ENCODE measurements around the gene CDKN2B. TPM values are rescaled to one million over a fixed set of nuclear protein-coding genes. Genes with fewer than 3 reads are reported as not detected.
"Not testable (repeated sequence)": the region's sequence is repeated elsewhere in the genome, so short reads cannot be mapped to it uniquely, and the experiment has no call there.

CDKN2B gene, protein sequence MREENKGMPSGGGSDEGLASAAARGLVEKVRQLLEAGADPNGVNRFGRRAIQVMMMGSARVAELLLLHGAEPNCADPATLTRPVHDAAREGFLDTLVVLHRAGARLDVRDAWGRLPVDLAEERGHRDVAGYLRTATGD
- under 1 TPM; 0.05 to 0.10 TPM for total RNA-seq

- peaks cover 54% of the 10 kb centered on the region for H3K27me3 Mint-ChIP-seq
- H3K27ac Mint-ChIP-seq, result no peak within 1 kb of the TSS
- ChIA-PET CTCF (interaction anchor here (0.6 to 6.0 kb wide), 56 partner anchors 10 to 756 kb away, joined by 3 to 118 read pairs (median 5); partner anchors contain the start of genes CDKN2A, CDKN2B-AS1 and MTAP), POLR2A (interaction anchor here (0.7 to 1.1 kb wide), 2 partner anchors 28 to 196 kb away, joined by 3 to 4 read pairs; no protein-coding TSS in a partner anchor)
- peak within 1 kb of the TSS; percentile 81 for H3K4me3 Mint-ChIP-seq
- peak; percentile 84 for DNase-seq
- H3K36me3 Mint-ChIP-seq, result no peaks in the 10 kb centered on the region
- intact Hi-C loops (cut with micrococcal nuclease), result loop anchor here (1.0 to 5.0 kb wide), 6 partner anchors 15 to 233 kb away; partner anchors contain the start of genes CDKN2A and CDKN2B-AS1
- no peaks in the 10 kb centered on the region for H3K9me3 Mint-ChIP-seq
- H3K4me1 Mint-ChIP-seq (ENCODE audit: low read depth), result peaks cover 24% of the 10 kb centered on the region
These were observed at the start of gene CDKN2B for GRCh38 chr9:22008717-22009505. Gene CDKN2B, minus strand, starts transcription at chr9:22009305. Its CDS starts 352 bp downstream, at chr9:22008953.

DNA sequence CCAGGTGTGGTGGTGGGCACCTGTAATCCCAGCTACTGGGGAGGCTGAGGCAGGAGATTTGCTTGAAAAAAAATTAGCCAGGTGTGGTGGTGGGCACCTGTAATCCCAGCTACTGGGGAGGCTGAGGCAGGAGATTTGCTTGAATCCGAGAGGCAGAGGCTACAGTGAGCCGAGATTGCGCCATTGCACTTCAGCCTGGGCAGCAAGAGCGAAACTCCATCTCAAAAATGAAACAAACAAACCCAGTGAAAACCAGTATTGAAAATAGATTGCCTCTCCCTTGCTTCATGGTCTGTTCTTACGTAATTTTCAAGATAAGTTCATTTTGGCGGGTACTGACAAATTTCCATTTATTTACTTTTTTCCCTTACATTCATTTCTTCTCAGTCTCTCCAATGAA, 48.9 kb upstream of the CDKN2B start:
- intact Hi-C loops (cut with micrococcal nuclease), result not testable (repeated sequence)

GRCh38 chr9:22056402-22056801, 47.3 kb upstream of the CDKN2B start:
- DNase-seq, result no peak
- peaks cover 20% of the 10 kb centered on the region for H3K4me1 Mint-ChIP-seq (ENCODE audit: low read depth)
- CTCF ChIA-PET, result no interaction called here
- no peak overlapping the region for H3K27ac Mint-ChIP-seq
- intact Hi-C loops (cut with micrococcal nuclease), result no loop called here
- POLR2A ChIA-PET, result no interaction called here
- no peaks in the 10 kb centered on the region for H3K9me3 Mint-ChIP-seq
- no peaks in the 10 kb centered on the region for H3K36me3 Mint-ChIP-seq
- H3K4me3 Mint-ChIP-seq, result no peak overlapping the region
- H3K27me3 Mint-ChIP-seq, result peaks cover 9% of the 10 kb centered on the region

More for the DNA sequence above, 48.9 kb upstream of the CDKN2B start:
- H3K4me3 Mint-ChIP-seq; H3K27me3 Mint-ChIP-seq; H3K4me1 Mint-ChIP-seq (ENCODE audit: low read depth); H3K27ac Mint-ChIP-seq; CTCF ChIA-PET; H3K9me3 Mint-ChIP-seq; DNase-seq; POLR2A ChIA-PET; H3K36me3 Mint-ChIP-seq: not testable (repeated sequence)

DNA sequence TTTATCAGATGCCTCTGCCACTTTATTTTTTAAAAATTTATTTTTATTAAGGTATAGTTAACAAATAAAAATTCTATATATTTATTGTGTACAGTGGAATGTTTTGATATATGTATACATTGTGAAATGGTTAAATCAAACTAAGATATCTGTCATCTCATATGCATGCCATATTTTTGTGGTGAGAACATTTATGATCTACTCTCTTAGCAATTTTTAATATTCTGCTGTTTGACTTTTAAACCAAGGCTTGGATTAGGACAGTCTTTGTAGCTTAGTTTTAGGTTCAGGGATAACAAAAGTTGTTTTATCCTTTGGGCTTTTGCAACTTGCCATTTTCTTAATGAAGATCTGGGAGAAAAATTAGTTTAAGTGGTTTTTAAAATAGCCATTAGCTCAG, 46.0 kb upstream of the CDKN2B start:
- POLR2A ChIA-PET, result no interaction called here
- intact Hi-C loops (cut with micrococcal nuclease), result no loop called here
- CTCF ChIA-PET, result no interaction called here

GRCh38 chr9:22054529-22054928, 45.4 kb upstream of the CDKN2B start:
- DNase-seq, result no peak
- H3K36me3 Mint-ChIP-seq, result no peaks in the 10 kb centered on the region
- H3K4me3 Mint-ChIP-seq, result no peak overlapping the region
- intact Hi-C loops (cut with micrococcal nuclease), result no loop called here
- H3K27ac Mint-ChIP-seq, result no peak overlapping the region
- CTCF ChIA-PET, result interaction anchor here (0.7 kb wide), 1 partner anchor 12 kb away, joined by 4 read pairs; no protein-coding TSS in a partner anchor
- peaks cover 6% of the 10 kb centered on the region for H3K27me3 Mint-ChIP-seq
- H3K4me1 Mint-ChIP-seq (ENCODE audit: low read depth), result peaks cover 26% of the 10 kb centered on the region
- H3K9me3 Mint-ChIP-seq, result no peaks in the 10 kb centered on the region
- POLR2A ChIA-PET, result no interaction called here

More for the DNA sequence above, 46.0 kb upstream of the CDKN2B start:
- DNase-seq, result no peak
- Mint-ChIP-seq H3K36me3 (no peaks in the 10 kb centered on the region), H3K27me3 (peaks cover 5% of the 10 kb centered on the region), H3K4me3 (no peak overlapping the region), H3K4me1 (ENCODE audit: low read depth) (peaks cover 26% of the 10 kb centered on the region), H3K27ac (no peak overlapping the region), H3K9me3 (no peaks in the 10 kb centered on the region)

GRCh38 chr9:22054076-22054475, 45.0 kb upstream of the CDKN2B start:
- no peak for DNase-seq
- H3K4me3 Mint-ChIP-seq, result no peak overlapping the region
- ChIA-PET POLR2A (no interaction called here), CTCF (interaction anchor here (0.7 to 3.8 kb wide), 3 partner anchors 12 to 106 kb away, joined by 3 to 20 read pairs (median 4); partner anchors contain the start of gene CDKN2B)
- no peaks in the 10 kb centered on the region for H3K9me3 Mint-ChIP-seq
- H3K4me1 Mint-ChIP-seq (ENCODE audit: low read depth), result peaks cover 26% of the 10 kb centered on the region
- H3K27me3 Mint-ChIP-seq, result peaks cover 9% of the 10 kb centered on the region
- intact Hi-C loops (cut with micrococcal nuclease), result no loop called here
- no peak overlapping the region for H3K27ac Mint-ChIP-seq
- no peaks in the 10 kb centered on the region for H3K36me3 Mint-ChIP-seq

DNA sequence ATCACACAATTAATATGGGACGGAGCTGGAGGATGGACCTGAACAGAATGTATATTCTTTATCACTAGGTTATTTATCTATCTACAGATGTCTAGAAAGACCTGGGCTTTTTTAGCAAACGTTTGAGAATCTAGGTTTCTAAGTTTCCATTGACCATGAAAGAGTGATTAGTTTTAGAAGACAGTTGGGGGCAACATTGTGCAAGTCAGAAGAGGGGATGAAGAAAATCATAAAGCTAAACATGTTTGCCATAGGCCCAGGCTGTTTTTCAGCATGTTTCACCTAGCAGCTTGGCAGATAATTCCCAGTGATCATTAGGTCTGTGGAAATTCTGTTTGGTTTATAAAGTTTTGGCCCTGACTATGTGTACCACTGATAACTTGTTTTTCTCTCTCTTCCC, 44.1 kb upstream of the CDKN2B start:
- Mint-ChIP-seq H3K36me3 (no peaks in the 10 kb centered on the region), H3K4me3 (no peak overlapping the region), H3K27ac (no peak overlapping the region), H3K9me3 (no peaks in the 10 kb centered on the region), H3K4me1 (ENCODE audit: low read depth) (peaks cover 26% of the 10 kb centered on the region), H3K27me3 (peaks cover 12% of the 10 kb centered on the region)
- CTCF ChIA-PET, result interaction anchor here (0.6 to 3.8 kb wide), 8 partner anchors 14 to 239 kb away, joined by 3 to 20 read pairs (median 4); partner anchors contain the start of gene CDKN2B
- DNase-seq, result no peak
- POLR2A ChIA-PET, result interaction anchor here (0.8 kb wide), 1 partner anchor 27 kb away, joined by 4 read pairs; no protein-coding TSS in a partner anchor
- intact Hi-C loops (cut with micrococcal nuclease), result no loop called here

DNA sequence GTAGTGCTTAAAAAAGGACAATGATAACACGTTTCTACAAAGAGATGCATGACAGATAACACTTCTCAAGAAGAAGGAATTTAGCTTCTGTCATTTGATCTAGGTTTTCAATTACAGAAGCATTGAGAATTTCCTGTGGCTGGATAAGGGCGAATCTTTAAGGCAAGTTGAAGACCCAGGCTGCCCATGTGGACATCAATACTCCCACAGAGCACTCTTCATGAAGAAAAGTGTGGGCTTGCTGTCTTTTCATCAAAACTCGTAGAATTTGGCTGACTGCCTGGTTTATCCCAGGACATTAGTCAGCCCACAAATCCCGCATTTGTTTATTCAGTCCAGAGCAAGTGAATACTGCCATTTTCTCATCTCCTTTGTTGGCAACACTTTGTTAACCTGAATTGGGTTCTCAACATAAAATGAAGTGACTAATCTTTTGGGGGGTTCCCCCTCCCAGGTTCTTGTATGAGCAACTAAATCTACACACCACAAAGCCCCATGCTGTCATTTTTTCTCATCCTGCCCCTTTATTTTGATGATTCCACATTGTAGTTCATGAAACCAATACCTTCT, 43.4 kb upstream of the CDKN2B start:
- no peaks in the 10 kb centered on the region for H3K36me3 Mint-ChIP-seq
- DNase-seq, result peak; percentile 50
- ChIA-PET CTCF (interaction anchor here (1.0 to 3.8 kb wide), 5 partner anchors 13 to 239 kb away, joined by 3 to 20 read pairs (median 5); partner anchors contain the start of gene CDKN2B), POLR2A (no interaction called here)
- intact Hi-C loops (cut with micrococcal nuclease), result loop anchor here (1.0 kb wide), 6 partner anchors 21 to 695 kb away; no protein-coding TSS in a partner anchor
- H3K4me3 Mint-ChIP-seq, result no peak overlapping the region
- no peak overlapping the region for H3K27ac Mint-ChIP-seq
- H3K9me3 Mint-ChIP-seq, result no peaks in the 10 kb centered on the region
- peaks cover 26% of the 10 kb centered on the region for H3K4me1 Mint-ChIP-seq (ENCODE audit: low read depth)
- H3K27me3 Mint-ChIP-seq, result peaks cover 12% of the 10 kb centered on the region

DNA sequence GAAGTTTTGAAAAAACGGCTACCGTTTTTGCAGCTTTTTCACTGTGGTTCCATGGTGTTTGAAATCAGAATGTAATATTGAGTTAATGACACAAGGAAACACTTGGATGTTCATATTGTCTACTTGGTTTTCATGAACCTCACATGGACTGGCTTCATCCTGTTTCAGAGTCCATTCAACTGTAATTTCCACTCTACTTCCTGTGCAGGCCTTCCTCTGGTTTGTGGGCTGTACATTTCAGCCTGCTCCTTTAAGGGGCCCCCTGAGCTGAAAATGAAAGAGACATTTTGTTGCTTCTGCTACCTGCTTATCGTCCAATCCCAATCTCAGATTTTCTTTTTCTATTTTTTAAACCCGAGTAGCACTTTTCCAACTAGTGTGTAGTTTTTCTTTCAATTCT, 41.8 kb upstream of the CDKN2B start:
- POLR2A ChIA-PET, result interaction anchor here (1.4 kb wide), 1 partner anchor 29 kb away, joined by 4 read pairs; no protein-coding TSS in a partner anchor
- intact Hi-C loops (cut with micrococcal nuclease), result no loop called here

GRCh38 chr9:22049411-22049810, 40.3 kb upstream of the CDKN2B start:
- intact Hi-C loops (cut with micrococcal nuclease), result no loop called here
- H3K4me1 Mint-ChIP-seq (ENCODE audit: low read depth), result peaks cover 36% of the 10 kb centered on the region
- H3K27ac Mint-ChIP-seq, result no peak overlapping the region
- H3K9me3 Mint-ChIP-seq, result no peaks in the 10 kb centered on the region
- POLR2A ChIA-PET, result no interaction called here
- CTCF ChIA-PET, result interaction anchor here (1.2 kb wide), 1 partner anchor 11 kb away, joined by 4 read pairs; no protein-coding TSS in a partner anchor
- DNase-seq, result no peak
- H3K27me3 Mint-ChIP-seq, result peaks cover 15% of the 10 kb centered on the region
- no peaks in the 10 kb centered on the region for H3K36me3 Mint-ChIP-seq
- no peak overlapping the region for H3K4me3 Mint-ChIP-seq

More for the DNA sequence above, 41.8 kb upstream of the CDKN2B start:
- Mint-ChIP-seq H3K4me1 (ENCODE audit: low read depth) (peaks cover 34% of the 10 kb centered on the region), H3K36me3 (no peaks in the 10 kb centered on the region), H3K9me3 (no peaks in the 10 kb centered on the region), H3K27ac (no peak overlapping the region), H3K27me3 (peaks cover 15% of the 10 kb centered on the region), H3K4me3 (no peak overlapping the region)
- CTCF ChIA-PET, result interaction anchor here (0.8 to 3.8 kb wide), 4 partner anchors 16 to 193 kb away, joined by 3 to 20 read pairs (median 3); partner anchors contain the start of gene CDKN2B
- no peak for DNase-seq

DNA sequence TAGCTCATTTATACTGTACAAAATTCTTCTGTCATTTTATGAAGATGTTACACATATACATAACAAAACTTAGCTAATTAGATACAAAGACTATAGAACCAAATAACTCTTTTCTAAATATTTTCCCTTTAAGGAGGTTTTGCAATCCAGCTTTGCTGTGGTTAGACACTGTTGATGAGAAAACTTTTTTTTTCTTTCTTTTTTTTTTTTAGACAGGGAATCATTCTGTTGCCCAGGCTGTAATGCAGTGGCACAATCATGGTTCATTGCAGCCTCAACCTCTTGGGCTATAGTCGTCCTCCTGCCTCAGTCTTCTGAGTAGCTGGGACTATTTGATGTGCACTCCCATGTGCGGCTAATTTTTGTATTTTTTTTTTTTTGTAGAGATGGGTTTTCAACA, 38.5 kb upstream of the CDKN2B start:
- intact Hi-C loops (cut with micrococcal nuclease), result no loop called here

More for the DNA sequence above, 38.5 kb upstream of the CDKN2B start:
- peaks cover 16% of the 10 kb centered on the region for H3K27me3 Mint-ChIP-seq
- DNase-seq, result no peak
- no peaks in the 10 kb centered on the region for H3K9me3 Mint-ChIP-seq
- H3K4me3 Mint-ChIP-seq, result no peak overlapping the region
- peaks cover 26% of the 10 kb centered on the region for H3K4me1 Mint-ChIP-seq (ENCODE audit: low read depth)
- H3K27ac Mint-ChIP-seq, result no peak overlapping the region
- ChIA-PET POLR2A (no interaction called here), CTCF (interaction anchor here (1.3 to 1.9 kb wide), 3 partner anchors 9 to 72 kb away, joined by 3 to 13 read pairs (median 9); no protein-coding TSS in a partner anchor)
- no peaks in the 10 kb centered on the region for H3K36me3 Mint-ChIP-seq

All from activated CD4-positive, alpha-beta memory T cell treated with anti-CD3 and anti-CD28 coated beads for 36 hours (primary cell).